ENCODE data around the gene ZNF558.
A peak's percentile ranks its signal among the peaks of the same experiment; 100 is the strongest.

The ZNF558 gene

DNA sequence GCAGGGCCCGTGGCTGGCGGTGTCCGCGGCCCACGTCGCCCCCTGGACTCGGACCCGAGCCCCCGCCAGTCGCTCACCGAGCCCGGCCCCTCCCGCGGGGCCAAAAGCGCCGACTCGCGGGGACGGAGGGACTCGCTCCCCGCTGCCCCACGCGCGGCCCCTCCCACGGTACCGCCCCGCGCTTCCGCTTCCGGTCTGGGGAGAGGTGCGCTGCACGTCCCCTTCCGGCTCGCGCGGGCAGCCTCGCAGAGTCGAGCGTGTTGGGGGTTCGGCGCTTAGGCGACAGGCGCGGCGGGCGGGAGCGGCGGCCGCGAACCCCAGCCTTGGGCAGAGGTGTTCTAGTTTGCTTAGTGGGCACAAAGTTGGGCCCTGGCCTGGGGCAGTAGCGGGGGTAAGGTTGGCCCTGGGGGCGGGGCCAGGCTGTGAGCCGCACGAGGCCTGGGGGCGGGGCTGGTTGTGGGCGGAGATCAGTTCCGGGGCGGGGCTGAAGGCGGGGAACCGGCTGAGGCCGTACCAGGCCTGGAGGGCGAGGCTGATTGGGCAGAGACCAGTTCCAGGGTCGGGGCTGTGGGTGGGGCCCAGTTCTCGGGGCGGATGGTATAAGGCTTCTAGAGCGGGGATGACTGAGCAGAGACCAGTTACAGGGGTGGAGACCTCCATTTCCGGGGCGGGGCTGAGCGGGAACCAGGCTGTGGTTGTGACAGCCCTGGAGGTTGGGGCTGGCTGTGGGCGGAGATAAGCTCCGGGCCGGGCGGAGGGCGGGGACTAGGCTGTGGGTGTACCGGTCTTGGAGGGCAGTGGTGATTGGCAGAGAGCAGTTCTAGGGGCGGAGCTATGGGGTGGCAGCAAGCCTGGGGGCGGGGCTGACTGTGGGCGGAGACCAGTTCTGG is at the start of gene ZNF558, which contains the start of gene MBD3L1:
TSS of gene ZNF558 (minus strand) at position 173 of the 890 bp plus-strand sequence. CDS start 9,645 bp downstream, outside the sequence.
TSS of gene MBD3L1 (plus strand) at position 246 of the 890 bp plus-strand sequence. CDS start 10,302 bp downstream, outside the sequence.
- peak; percentile 100 for DNase-seq

DNA sequence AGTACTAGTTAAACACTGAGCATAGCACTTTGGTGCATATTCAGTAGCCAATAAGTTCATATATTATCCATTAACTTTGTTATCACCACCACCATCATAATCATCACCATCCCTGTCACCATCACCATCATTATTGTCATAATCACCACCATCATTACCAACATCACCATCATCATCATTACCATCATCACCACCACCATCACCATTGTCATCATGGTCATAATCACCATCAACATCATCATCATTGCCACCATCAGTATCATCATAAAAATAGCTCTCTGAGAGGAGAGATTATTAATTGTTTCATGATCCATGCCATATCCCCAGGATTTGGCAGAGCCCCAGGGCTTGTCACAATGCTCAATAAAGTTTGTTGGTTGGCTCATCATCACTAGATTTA is 49.4 kb upstream of the ZNF558 start:
- no peak for DNase-seq

- DNase-seq, result no peak
Observed at GRCh38 chr19:8880868-8881488, 48.9 kb upstream of the ZNF558 start.

DNA sequence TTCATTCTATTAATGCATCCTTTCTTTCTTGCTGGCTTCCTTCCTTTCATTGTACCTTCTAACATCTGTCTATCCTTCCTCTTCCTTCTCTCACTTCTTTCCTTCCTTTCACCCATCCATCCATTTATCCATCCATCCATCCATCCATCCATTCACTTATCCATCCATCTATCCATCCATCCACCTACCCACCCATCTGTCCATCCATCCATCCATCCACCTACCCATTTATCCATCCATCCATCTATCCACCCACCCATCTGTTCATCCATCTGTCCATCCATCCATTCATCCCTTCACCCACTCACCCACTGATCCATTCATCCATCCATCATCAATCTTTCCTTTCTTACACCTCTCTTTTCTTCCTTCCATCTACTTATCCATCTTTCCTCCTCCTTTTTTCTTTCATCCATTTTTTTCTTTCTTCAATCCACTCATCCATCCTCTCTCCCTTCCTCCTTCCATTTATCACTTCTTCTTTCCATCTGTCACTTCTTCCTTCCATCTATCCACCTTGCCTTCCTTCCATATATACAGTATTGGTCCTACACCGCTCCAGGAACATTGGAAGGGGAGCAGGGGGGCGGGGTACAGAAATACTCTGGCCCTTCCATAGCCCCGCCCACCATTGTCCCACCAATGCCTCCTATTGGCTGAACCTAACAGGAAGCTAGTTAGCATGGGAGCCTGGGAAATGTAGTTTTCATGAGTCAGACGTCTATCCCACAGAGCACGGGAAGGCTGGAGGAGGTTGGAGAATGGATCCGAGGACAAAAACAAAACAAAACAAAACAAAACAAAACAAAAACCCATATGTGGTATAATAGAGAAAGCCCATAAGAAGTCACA is 46.0 kb upstream of the ZNF558 start:
- peak; percentile 17 for DNase-seq

- no peak for DNase-seq
Observed at GRCh38 chr19:8866344-8866743, 34.2 kb upstream of the ZNF558 start.

- no peak for DNase-seq
Observed at GRCh38 chr19:8858260-8858659, 26.2 kb upstream of the ZNF558 start.

DNA sequence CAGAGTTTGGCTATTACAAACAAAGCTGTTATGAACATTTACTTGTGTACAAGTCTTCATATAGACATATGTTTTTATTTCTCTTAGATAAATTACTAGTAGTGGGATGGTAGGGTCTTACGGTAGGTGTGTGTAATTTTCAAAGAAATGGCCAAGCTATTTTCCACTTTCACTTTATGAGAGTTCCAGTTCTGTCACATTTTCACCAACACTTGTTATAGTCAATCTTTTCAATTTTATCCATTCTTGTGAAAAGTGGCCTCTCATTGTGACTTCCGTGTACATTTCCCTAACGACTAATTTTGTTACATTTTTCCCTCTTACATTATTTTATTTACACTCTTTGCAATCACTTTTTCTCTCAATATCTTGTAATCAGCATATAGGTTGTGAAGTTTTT is 18.4 kb upstream of the ZNF558 start:
- no peak for DNase-seq

GRCh38 chr19:8849232-8849631 is 17.1 kb upstream of the ZNF558 start:
- DNase-seq, result no peak

DNA sequence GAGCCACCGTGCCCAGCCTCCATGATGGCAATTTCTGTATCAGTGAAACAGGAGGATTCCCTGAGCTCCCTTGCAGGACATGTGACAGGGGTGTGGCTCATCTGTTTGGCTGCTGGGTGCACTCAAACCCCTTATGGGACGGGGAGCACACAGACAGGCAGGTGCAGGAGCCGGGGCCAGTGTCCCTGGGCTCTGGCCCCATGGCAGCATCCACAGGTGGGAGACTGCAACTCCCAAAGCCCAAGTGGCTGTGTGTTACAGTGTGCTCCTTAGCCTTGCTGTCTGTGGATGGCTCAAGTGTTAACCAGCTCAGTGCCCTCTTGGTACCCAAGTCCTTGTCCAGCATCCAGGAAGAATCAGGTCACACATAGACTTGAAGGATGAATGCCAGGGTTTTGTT is 14.7 kb upstream of the ZNF558 start:
- DNase-seq, result no peak

DNA sequence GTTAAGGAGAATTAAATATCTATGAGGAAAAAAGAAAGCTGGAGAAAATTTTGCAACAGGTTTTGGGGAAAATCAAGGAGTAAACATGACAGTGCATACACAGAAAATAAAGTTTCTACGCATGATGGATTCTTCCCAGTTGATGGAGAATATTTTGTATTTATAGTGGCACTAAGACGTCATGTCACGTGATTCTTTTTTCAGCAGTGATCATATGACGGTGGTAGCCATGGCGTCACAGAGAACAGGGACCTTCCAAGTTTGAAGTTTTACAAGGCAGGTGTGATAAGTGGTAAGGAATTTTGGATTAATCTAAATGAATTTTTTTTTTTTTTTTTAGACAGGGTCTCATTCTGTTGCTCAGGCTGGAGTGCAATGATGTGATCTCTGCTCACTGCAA is 8.6 kb upstream of the ZNF558 start:
- no peak for DNase-seq

DNA sequence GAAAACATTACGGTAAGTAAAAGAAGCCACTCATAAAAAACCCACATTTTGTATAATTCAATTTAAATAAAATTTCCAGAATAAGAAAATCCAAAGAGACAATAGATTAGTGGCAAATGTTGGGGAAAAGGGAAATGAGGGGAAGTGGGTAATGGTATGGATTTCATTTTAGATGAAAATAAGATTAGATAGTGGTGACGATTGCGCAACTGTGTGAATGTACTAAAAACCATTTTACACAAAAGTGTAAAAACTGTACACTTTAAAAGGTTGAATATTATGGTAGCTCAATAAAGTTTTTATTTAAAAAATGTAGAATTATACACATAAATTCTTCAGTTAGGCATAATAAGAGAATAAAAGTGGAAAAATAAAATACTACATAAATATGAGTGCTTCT is 3.8 kb upstream of the ZNF558 start:
- DNase-seq, result peak; percentile 25

GRCh38 chr19:8835446-8835845 is 3.3 kb upstream of the ZNF558 start:
- DNase-seq, result no peak

- no peak for DNase-seq
Observed at GRCh38 chr19:8831832-8832131, 322 bp downstream of the ZNF558 start.

- DNase-seq, result no peak
Observed at GRCh38 chr19:8831373-8831772, 731 bp downstream of the ZNF558 start.

- DNase-seq, result no peak
Observed at GRCh38 chr19:8827277-8827676, 4.8 kb downstream of the ZNF558 start.

- DNase-seq, result no peak
Observed at GRCh38 chr19:8826371-8826770, 5.7 kb downstream of the ZNF558 start.

DNA sequence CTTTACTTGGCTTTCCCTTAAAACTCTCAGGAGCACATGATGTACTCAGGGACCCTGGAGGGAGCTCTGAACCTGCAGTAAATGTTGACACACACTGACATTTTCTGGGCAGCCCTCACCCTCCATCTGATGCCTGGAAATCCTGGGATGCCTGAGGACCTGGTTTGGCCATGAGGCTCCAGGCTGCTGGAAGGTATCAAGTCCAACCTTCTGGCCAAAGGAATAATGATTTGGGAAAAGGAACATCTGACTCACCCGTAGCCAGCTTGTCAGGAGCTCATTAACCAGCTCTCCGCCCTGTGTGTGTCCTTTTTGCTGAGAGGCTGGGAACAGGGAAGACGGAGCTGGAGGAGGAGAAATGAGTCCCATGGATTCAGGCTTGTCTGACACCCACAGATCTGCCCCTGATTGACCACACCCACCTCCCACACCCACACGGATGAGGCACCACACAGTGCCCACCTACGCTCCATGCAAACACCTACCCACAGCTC is 10.3 kb downstream of the ZNF558 start:
- no peak for DNase-seq

DNA sequence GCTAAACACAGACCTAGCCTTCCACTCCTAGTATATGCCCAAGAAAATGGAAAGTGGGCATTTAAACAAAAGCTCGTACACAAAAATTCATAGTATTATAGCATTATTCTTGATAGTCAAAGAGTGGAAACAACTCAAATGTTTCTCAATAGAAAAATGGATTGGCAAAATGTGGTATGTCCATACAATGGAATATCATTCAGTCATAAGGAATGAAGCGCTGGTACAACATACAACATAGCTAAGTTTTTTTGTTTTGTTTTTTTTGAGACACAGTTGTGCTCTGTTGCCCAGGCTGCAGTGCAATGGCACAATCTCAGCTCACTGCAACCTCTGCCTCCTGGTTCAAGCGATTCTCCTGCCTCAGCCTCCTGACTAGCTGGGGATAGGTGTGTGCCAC is 11.9 kb downstream of the ZNF558 start:
- DNase-seq, result no peak

GRCh38 chr19:8815780-8816179 is 16.3 kb downstream of the ZNF558 start:
- DNase-seq, result no peak

DNA sequence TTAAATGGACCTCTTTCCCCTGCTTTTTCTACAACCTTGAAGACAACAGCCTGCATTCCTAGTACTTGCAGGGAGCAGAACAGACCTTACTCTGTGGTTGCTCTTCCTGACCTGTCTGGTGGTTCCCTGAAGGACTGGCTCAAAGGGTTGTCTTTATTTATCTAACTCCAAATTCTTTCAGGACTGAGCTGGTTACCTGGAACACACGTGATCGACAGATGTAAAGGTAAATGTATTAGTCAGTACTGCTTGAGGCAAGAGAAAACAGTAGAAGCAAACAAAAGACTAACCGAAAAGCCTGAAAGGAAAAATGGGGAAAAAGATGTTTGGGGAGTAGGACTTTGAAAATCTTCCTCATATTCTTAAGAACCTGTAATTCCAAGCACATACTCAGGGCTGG is 17.9 kb downstream of the ZNF558 start:
- DNase-seq, result no peak

DNA sequence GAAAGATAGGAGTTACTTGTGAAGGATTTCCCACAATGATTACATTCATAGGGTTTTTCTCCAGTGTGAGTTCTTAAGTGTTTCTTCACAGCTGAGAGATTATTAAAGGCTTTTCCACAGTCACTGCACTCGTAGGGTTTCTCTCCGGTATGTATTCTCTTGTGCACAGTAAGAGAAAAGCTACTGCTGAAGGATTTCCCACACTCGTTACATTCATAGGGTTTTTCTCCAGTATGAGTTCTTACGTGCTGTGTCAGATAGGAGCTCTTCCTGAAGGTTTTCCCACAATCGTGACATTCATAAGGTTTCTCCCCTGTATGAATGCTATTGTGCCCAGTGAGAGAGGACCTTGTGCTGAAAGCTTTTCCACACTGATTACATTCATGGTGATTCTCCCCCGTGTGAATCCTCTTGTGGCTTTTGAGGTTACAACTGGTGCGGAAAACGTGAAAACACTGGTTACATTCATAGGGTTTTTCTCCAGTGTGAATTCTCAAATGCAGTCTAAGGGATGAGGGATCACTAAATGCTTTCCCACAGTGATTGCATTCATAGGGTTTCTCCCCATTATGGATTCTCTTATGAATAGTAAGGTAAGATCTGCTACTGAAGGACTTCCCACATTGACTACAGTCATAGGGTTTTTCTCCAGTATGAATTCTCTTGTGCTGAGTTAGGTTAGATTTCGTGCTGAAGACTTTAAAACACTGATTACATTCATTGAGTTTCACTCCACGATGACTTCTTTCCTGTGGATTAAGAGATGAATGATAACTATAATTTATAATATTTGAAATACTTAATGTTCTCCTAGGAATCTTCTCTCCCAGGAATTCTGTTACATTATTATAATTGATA is 20.6 kb downstream of the ZNF558 start:
- DNase-seq, result peak; percentile 10

DNA sequence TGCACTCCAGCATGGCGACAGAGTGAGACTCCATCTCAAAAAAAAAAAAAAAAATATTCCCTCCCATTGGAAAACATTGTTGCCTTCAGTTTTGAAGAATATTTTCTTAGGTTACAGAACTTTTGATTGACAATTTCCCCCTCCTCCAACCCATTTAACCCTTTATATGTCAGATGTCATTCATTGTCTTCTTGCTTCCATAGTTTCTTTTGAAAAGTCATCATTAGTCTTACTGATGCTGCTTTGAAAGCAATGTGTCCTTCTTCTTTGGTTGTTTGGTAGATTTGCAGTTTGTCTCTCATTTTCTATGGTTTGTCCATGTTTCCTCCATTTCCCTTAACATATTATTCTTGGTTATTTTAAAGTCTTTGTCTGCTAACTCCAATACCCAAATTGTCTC is 25.4 kb downstream of the ZNF558 start:
- DNase-seq, result peak; percentile 17
